OCI-M2 (cell line): Measurements from ENCODE around the gene ATP6V1B1.

Source experiments
- DNase-seq: peaks from one replicate; lab custom pipeline; 2025; ENCODE audit not compliant: unreplicated experiment; lab: John Stamatoyannopoulos, UW

Gene ATP6V1B1

DNA sequence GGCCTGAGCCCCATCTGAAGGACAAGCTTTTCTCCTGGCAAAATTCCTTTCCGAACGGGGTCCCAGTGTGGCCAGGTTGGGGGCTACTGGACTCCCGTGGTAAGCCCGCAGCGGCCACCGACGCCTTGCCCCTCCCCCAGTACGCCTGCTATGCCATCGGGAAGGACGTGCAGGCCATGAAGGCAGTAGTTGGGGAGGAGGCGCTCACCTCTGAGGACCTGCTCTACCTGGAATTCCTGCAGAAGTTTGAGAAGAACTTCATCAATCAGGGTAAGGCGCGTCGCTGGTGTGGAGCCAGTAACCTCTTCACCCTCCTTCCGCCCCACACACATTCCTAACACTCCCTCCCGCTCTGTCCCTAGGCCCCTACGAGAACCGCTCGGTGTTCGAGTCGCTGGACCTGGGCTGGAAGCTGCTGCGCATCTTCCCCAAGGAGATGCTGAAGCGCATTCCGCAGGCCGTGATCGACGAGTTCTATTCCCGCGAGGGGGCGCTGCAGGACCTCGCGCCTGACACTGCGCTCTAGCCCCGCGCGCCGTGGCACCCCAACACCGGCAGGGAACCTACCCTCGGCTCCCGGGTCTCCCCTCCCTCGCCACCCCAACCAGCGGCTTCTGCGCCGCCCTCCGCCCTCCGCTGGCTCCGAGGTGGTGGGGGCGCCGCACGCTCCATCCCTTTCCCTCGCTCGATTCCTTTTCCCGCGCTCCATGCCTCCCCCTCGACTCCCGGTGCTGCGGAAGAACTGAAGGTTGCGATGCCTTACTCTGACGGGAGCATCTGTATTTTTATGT, 29.1 kb downstream of the ATP6V1B1 start:
- DNase-seq, result no peak

GRCh38 chr2:70965506-70965905, 29.8 kb downstream of the ATP6V1B1 start:
- no peak for DNase-seq

DNA sequence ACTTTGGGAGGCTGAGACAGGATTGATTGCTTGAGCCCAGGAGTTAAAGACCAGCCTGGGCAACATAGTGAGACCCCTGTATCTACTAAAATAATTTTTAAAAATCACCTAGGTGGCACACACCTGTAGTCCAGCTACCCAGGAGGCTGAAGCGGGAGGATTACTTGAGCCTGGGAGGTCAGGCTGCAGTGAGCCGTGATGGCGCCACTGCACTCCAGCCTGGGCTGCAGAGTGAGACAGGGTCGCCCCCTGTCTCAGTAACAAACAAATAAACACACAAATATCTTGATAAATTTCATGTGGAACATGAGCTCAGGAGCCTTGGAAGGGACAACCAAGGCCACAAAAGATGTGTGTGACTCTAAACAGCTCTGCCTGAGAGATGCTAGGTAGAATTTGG, 31.0 kb downstream of the ATP6V1B1 start:
- no peak for DNase-seq

DNA sequence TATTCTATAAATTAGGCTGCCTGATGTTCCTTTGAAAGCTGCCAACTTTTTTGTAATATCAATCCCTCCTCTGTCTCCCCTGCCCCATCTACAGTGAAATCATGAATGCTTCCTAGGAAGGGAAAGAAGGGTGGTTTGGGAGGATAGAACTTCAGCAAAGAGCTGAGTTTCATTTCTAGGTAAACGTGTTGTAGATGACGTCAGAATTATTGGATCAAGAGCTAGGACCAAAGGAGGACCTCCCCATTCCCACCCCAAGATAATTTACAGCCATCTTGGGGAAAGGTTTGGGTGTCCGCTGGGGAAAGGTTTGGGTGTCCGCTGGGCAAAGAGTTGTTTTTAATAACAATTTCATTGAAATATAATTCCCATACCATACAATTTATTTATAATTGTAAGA, 31.5 kb downstream of the ATP6V1B1 start:
- DNase-seq, result no peak

- DNase-seq, result no peak
Observed at GRCh38 chr2:70974592-70974991, 38.9 kb downstream of the ATP6V1B1 start.

DNA sequence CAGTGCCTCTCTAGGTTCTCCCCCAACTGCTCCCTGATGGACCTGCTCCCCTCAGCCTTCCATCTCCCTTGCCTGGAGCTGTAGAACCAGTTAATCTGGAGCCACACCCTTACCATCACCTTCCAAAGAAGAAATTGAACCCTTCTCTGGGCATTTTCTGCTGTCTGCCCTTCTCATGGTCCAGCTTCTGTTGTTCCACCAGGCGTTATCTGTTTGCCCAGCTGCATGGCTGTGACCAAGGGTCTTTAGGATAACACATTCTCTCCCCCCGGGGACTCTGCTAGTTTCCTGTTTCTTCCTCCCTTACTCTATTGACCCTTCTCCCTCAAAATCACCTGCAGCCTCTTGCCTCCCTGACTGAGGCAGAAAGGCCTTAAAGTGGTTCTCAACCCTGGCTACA, 39.5 kb downstream of the ATP6V1B1 start:
- peak; percentile 40 for DNase-seq

- no peak for DNase-seq
Observed at GRCh38 chr2:70977605-70978205, 42.0 kb downstream of the ATP6V1B1 start.

- DNase-seq, result no peak
Observed at GRCh38 chr2:70978341-70979179, 42.9 kb downstream of the ATP6V1B1 start, which contains the start of gene ANKRD53. Gene ANKRD53, plus strand, starts transcription at chr2:70978630. Its CDS starts 16 bp downstream, at chr2:70978646.

GRCh38 chr2:70979180-70979488, 43.4 kb downstream of the ATP6V1B1 start:
- no peak for DNase-seq

GRCh38 chr2:70979626-70980025, 43.9 kb downstream of the ATP6V1B1 start:
- no peak for DNase-seq

- DNase-seq, result no peak
Observed at GRCh38 chr2:70981421-70981820, 45.7 kb downstream of the ATP6V1B1 start.

GRCh38 chr2:70981866-70982810, 46.4 kb downstream of the ATP6V1B1 start:
- no peak for DNase-seq

- DNase-seq, result no peak
Observed at GRCh38 chr2:70982971-70983370, 47.3 kb downstream of the ATP6V1B1 start.

- DNase-seq, result no peak
Observed at GRCh38 chr2:70983506-70984227, 48.0 kb downstream of the ATP6V1B1 start.

DNA sequence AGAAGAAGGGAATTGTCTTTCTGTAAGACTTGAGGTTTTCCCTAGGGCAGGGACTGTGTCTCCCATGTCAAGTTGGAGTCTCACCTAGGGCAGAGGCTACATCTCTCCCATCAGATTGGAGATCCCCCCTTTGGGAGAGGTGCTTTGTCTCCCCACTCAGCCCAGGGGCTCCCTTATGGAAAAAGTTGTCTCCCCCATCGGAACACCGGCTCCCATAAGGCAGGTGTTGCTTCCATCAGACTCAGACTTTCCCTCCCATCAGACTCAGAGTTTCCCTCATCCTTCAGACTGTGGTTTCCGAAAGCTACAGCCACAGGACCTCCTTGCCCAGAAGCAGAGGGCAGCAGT, 48.5 kb downstream of the ATP6V1B1 start:
- DNase-seq, result no peak

DNA sequence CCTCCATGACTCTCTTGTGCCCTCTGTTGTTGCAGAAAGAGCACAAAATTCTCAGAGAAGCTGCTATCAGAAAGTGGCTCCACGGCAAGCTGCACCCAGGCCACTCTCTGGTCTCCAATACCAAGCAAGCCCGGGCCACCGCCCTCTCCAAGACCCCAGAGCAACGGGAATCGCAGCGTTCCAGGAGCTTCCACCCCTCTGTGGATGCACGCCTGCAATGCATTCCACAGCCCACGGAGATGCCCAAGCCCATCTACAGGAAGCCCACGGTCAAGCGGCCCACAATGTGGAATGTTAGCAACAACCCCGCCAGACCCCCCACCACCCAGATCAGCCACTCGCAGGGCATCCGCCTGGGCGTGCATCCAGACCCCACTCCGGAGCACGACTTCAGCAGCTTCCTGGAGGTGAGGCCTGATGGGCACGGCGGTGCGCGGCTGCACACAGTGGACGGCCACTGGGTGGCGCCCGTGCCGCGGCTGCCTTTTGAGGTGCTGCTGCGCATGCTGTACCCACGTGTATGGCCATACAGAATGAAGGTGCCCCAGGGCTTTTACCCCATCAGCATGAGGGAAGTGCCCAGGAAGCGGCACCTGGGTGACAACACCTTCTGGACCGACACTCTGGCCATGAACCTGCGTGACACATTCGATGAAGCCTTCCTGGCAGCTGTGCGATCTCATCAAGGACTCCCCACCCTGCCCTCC, 49.0 kb downstream of the ATP6V1B1 start:
- DNase-seq, result no peak

- DNase-seq, result no peak
Observed at GRCh38 chr2:70985283-70985688, 49.6 kb downstream of the ATP6V1B1 start.

DNA sequence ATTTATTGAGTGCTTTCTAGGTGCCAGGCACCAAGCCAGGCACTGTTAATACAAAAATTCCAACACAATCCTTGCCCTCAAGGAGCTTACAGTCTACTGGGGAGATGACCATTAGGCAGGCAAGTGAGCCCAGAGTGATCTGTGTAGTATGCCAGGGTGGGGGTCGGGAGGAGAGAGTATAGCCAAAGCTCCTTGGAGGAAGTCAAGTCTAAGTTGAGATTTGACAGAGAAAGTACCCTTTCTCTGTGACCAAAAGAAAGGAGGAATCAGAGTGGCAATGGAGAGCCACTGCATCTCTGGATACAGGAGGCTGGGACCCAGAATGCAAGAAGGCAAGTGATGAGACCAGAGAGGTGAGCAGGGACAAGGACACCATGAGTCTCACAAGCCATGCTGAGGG, 50.3 kb downstream of the ATP6V1B1 start:
- DNase-seq, result no peak

- DNase-seq, result no peak
Observed at GRCh38 chr2:70986499-70987189, 50.9 kb downstream of the ATP6V1B1 start.
